WTC11 (cell line): Measurements from ENCODE around the gene NAT9.

Experiments
- ATF3 ChIP-seq: sonication (generic); formaldehyde crosslinking; conservative IDR thresholded peaks from 2 replicates; pipeline ENCODE4 v1.8.1; 2022; ENCODE audit warnings: mild to moderate bottlenecking, missing genetic modification reagents
- MAX ChIP-seq: sonication (generic); formaldehyde crosslinking; IDR thresholded peaks from 2 replicates; pipeline ENCODE4 v1.8.0; 2022; ENCODE audit warnings: mild to moderate bottlenecking, missing genetic modification reagents
- MYBL2 ChIP-seq: sonication (generic); formaldehyde crosslinking; IDR thresholded peaks from 2 replicates; pipeline ENCODE4 v1.8.1; 2023; ENCODE audit warnings: mild to moderate bottlenecking, moderate library complexity, missing genetic modification reagents
- TCF7 ChIP-seq: sonication (generic); formaldehyde crosslinking; IDR thresholded peaks from 2 replicates; pipeline ENCODE4 v1.8.0; 2022; ENCODE audit warnings: mild to moderate bottlenecking, low read depth, missing genetic modification reagents, moderate library complexity
- USF2 ChIP-seq: sonication (generic); formaldehyde crosslinking; IDR thresholded peaks from 2 replicates; pipeline ENCODE4 v1.8.1; 2023; ENCODE audit warnings: mild to moderate bottlenecking, missing genetic modification reagents, moderate library complexity
- ZNF121 ChIP-seq: sonication (generic); formaldehyde crosslinking; IDR thresholded peaks from 2 replicates; pipeline ENCODE4 v1.8.0; 2023; ENCODE audit warnings: missing genetic modification reagents
- TF ChIP-seq, protein P1 (sequence below): fragments of 200-600 bp; IDR thresholded peaks from 2 replicates; pipeline ENCODE4 v1.8.0; 2022; ENCODE audit warnings: antibody characterized with exemption

GRCh38 chr17:74749279-74750038 is 26.7 kb downstream of the NAT9 start:
- TF ChIP-seq, protein P1, sequence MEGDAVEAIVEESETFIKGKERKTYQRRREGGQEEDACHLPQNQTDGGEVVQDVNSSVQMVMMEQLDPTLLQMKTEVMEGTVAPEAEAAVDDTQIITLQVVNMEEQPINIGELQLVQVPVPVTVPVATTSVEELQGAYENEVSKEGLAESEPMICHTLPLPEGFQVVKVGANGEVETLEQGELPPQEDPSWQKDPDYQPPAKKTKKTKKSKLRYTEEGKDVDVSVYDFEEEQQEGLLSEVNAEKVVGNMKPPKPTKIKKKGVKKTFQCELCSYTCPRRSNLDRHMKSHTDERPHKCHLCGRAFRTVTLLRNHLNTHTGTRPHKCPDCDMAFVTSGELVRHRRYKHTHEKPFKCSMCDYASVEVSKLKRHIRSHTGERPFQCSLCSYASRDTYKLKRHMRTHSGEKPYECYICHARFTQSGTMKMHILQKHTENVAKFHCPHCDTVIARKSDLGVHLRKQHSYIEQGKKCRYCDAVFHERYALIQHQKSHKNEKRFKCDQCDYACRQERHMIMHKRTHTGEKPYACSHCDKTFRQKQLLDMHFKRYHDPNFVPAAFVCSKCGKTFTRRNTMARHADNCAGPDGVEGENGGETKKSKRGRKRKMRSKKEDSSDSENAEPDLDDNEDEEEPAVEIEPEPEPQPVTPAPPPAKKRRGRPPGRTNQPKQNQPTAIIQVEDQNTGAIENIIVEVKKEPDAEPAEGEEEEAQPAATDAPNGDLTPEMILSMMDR = no peak
- TF ChIP-seq USF2 (no peak), MYBL2 (no peak), ATF3 (0 out of 2 replicates have a peak, but pooled peaks have one; percentile 8), MAX (CRISPR knock-in tag) (0 out of 2 replicates have a peak, but pooled peaks have one; percentile 5), TCF7 (CRISPR knock-in tag) (no peak; the same call in 1 of the 2 replicates), ZNF121 (no peak)
